Medulla oblongata (tissue), 1 donor: ENCODE measurements around the gene IGFLR1.
"Not testable (repeated sequence)": the region's sequence is repeated elsewhere in the genome, so short reads cannot be mapped to it uniquely, and the experiment has no call there.

Experiments used
- DNase-seq: peaks from one replicate; pipeline ENCODE4 v3.0.0-alpha.2; 2015; ENCODE audit errors: extremely low spot score

The IGFLR1 gene

GRCh38 chr19:35710784-35711723 lies 31.2 kb downstream of the IGFLR1 start:
- no peak for DNase-seq

- no peak for DNase-seq
These were observed 33.9 kb downstream of the IGFLR1 start for GRCh38 chr19:35708391-35708790.

- DNase-seq, result no peak
These were observed 38.0 kb downstream of the IGFLR1 start, which contains the start of gene ZBTB32 for GRCh38 chr19:35704218-35704617. TSS of gene ZBTB32 (plus strand) at chr19:35704558. CDS start at chr19:35714627, 10,069 bp downstream.

GRCh38 chr19:35703343-35703742 lies 38.9 kb downstream of the IGFLR1 start:
- DNase-seq, result no peak

GRCh38 chr19:35702223-35703012 lies 39.8 kb downstream of the IGFLR1 start:
- peak; percentile 99 for DNase-seq

- no peak for DNase-seq
These were observed 45.4 kb downstream of the IGFLR1 start for GRCh38 chr19:35696835-35697234.

GRCh38 chr19:35695895-35696422 lies 46.3 kb downstream of the IGFLR1 start:
- no peak for DNase-seq

GRCh38 chr19:35693835-35694599 lies 48.2 kb downstream of the IGFLR1 start:
- peak; percentile 94 for DNase-seq

- DNase-seq, result no peak
These were observed 48.8 kb downstream of the IGFLR1 start for GRCh38 chr19:35693422-35693821.

GRCh38 chr19:35692010-35692409 lies 50.2 kb downstream of the IGFLR1 start:
- no peak for DNase-seq

GRCh38 chr19:35691106-35691505 lies 51.1 kb downstream of the IGFLR1 start:
- DNase-seq, result not testable (repeated sequence)

GRCh38 chr19:35689836-35690235 lies 52.4 kb downstream of the IGFLR1 start:
- DNase-seq, result no peak
